Mesendoderm (in vitro differentiated cells): ENCODE measurements around the gene MED16.
A peak's percentile ranks its signal among the peaks of the same experiment; 100 is the strongest.
"Not testable (repeated sequence)": the region's sequence is repeated elsewhere in the genome, so short reads cannot be mapped to it uniquely, and the experiment has no call there.

Source experiments
- DNase-seq: peaks from one replicate; pipeline ENCODE4 v3.0.0; 2013
- H2AK5ac ChIP-seq: 2 replicates; pipeline ENCODE4 v1.6.1; 2013; ENCODE audit warnings: low read length, inconsistent platforms
- H2BK120ac ChIP-seq: 2 replicates; pipeline ENCODE4 v1.6.1; 2013; ENCODE audit warnings: low read depth, mild to moderate bottlenecking, low read length, moderate library complexity, mixed read lengths
- H2BK15ac ChIP-seq: replicated peaks from 2 replicates; pipeline ENCODE4 v1.6.1; 2013; ENCODE audit warnings: low read depth, mild to moderate bottlenecking, moderate library complexity
- H2BK5ac ChIP-seq: 2 replicates; pipeline ENCODE4 v1.6.1; 2013; ENCODE audit warnings: low read length, inconsistent platforms
- H3K18ac ChIP-seq: 2 replicates; pipeline ENCODE4 v1.6.1; 2013; ENCODE audit warnings: mild to moderate bottlenecking, low read length, mixed read lengths
- H3K23ac ChIP-seq: one replicate; pipeline ENCODE4 v1.6.1; 2013; ENCODE audit warnings: low read length
- H3K27ac ChIP-seq: 2 replicates; pipeline ENCODE4 v1.5.1; 2013; ENCODE audit warnings: low read depth, mild to moderate bottlenecking, inconsistent platforms, low read length, moderate library complexity
- H3K27me3 ChIP-seq: 2 replicates; pipeline ENCODE4 v1.6.1; 2013; ENCODE audit warnings: low read length, control low read depth, mild to moderate bottlenecking, inconsistent platforms; ENCODE audit not compliant: insufficient read depth, poor library complexity
- H3K36me3 ChIP-seq: 2 replicates; pipeline ENCODE4 v1.6.1; 2013; ENCODE audit warnings: low read length, inconsistent platforms; ENCODE audit not compliant: control insufficient read depth, insufficient read depth
- H3K4ac ChIP-seq: one replicate; pipeline ENCODE4 v1.6.1; 2013; ENCODE audit warnings: low read depth, mild to moderate bottlenecking, low read length, moderate library complexity
- H3K4me1 ChIP-seq: 2 replicates; pipeline ENCODE4 v1.6.1; 2013; ENCODE audit warnings: low read depth, low read length, inconsistent platforms; ENCODE audit not compliant: control insufficient read depth
- H3K4me2 ChIP-seq: 2 replicates; pipeline ENCODE4 v1.6.1; 2013; ENCODE audit warnings: low read length
- H3K4me3 ChIP-seq: 2 replicates; pipeline ENCODE4 v1.5.1; 2013; ENCODE audit warnings: mild to moderate bottlenecking, low read length
- H3K56ac ChIP-seq: one replicate; pipeline ENCODE4 v1.6.1; 2013; ENCODE audit warnings: low read length
- H3K79me1 ChIP-seq: 2 replicates; pipeline ENCODE4 v1.6.1; 2013; ENCODE audit warnings: low read length, inconsistent platforms
- H3K79me2 ChIP-seq: 2 replicates; pipeline ENCODE4 v1.6.1; 2013; ENCODE audit warnings: mild to moderate bottlenecking, low read length; ENCODE audit not compliant: control insufficient read depth, insufficient read depth
- H3K9ac ChIP-seq: 2 replicates; pipeline ENCODE4 v1.6.1; 2013; ENCODE audit warnings: low read length, inconsistent platforms
- H4K5ac ChIP-seq: one replicate; pipeline ENCODE4 v1.6.1; 2013; ENCODE audit warnings: low read length
- H4K8ac ChIP-seq: one replicate; pipeline ENCODE4 v1.6.1; 2013; ENCODE audit warnings: low read depth, mild to moderate bottlenecking, control low read depth, low read length, moderate library complexity
- WGBS: extraction: QIAGEN DNeasy Blood & Tissue Kit; methylation state at CpG from one replicate; pipeline ENCODE4 v1.1.7; 2013; ENCODE audit warnings: low lambda C conversion rate, missing lambda C conversion rate; ENCODE audit not compliant: insufficient coverage; ENCODE audit errors: extremely low coverage; 5-methylcytosine and 5-hydroxymethylcytosine counted together

The MED16 gene

DNA sequence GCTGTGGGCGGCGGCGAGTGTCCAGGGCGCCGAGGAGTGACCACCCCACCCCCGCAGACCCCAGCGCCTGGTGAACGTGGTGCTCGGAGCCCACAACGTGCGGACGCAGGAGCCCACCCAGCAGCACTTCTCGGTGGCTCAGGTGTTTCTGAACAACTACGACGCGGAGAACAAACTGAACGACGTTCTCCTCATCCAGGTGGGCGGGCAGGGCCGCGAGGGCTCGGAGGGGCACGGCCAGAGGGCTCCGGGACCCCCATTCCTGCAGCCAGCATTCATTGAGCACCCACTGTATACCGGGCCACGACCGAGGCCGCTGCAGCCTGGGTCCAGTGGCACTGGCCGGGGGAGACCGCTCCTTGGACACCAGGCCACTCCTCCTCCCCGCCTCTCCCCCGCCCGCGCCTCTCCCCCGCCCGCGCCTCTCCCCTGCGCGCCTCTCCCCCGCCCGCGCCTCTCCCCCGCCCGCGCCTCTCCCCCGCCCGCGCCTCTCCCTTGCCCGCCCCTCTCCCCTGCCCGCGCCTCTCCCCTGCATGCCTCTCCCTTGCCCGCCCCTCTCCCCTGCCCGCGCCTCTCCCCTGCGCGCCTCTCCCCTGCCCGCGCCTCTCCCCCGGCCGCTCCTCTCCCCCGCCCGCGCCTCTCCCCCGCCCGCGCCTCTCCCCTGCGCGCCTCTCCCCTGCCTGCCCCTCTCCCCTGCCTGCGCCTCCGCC, 49.0 kb downstream of the MED16 start:
- H2BK5ac ChIP-seq = no peak overlapping the region
- H3K56ac ChIP-seq = no peak overlapping the region
- no peak overlapping the region for H4K8ac ChIP-seq
- H3K36me3 ChIP-seq = no peaks in the 10 kb centered on the region
- H2AK5ac ChIP-seq = no peak overlapping the region
- H3K79me1 ChIP-seq = no peaks in the 10 kb centered on the region
- no peak overlapping the region for H2BK120ac ChIP-seq
- no peak overlapping the region for H3K27ac ChIP-seq
- no peak for DNase-seq
- no peak overlapping the region for H4K5ac ChIP-seq
- no CpG with 5 or more reads among the region's 70 CpGs for WGBS
- no peak overlapping the region for H3K4me3 ChIP-seq
- H3K79me2 ChIP-seq = no peaks in the 10 kb centered on the region
- peaks cover 9% of the 10 kb centered on the region for H3K27me3 ChIP-seq
- no peak overlapping the region for H3K9ac ChIP-seq
- H3K18ac ChIP-seq = no peak overlapping the region
- H3K4ac ChIP-seq = no peak overlapping the region
- no peaks in the 10 kb centered on the region for H3K4me1 ChIP-seq
- no peak overlapping the region for H2BK15ac ChIP-seq
- no peak overlapping the region for H3K23ac ChIP-seq
- H3K4me2 ChIP-seq = no peak overlapping the region

DNA sequence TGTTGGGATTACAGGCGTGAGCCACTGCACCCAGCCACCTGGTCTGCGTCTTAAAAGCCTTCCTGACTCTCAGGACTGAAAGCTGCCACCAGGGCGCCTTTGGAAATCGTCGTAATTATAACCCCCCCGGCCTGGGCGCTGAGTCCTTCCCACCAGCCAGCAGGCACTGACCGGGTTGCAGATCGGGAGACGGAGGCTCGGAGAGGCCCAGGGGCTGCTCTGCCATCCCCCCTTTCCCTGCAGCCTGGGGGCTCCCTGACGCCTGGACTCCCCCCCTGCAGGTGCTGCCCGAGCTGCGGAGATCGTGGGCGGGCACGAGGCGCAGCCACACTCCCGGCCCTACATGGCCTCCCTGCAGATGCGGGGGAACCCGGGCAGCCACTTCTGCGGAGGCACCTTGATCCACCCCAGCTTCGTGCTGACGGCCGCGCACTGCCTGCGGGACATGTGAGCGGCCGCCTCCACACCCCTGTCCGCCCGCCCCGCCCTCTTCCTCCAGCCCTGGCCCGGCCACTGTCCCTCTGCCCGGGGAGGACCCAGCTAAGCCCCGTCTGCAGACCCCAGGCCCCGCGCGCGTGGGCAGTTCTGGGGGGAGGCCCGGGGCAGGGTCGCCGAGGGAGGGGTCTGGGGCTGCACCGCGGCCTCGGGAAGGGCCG, 49.7 kb downstream of the MED16 start:
- Histone ChIP-seq H3K4me2 (no peak overlapping the region), H2BK5ac (no peak overlapping the region), H2AK5ac (no peak overlapping the region), H3K4ac (no peak overlapping the region), H4K8ac (no peak overlapping the region), H3K56ac (no peak overlapping the region), H3K18ac (no peak overlapping the region), H3K36me3 (no peaks in the 10 kb centered on the region), H2BK120ac (no peak overlapping the region), H4K5ac (no peak overlapping the region), H3K79me1 (no peaks in the 10 kb centered on the region), H3K23ac (no peak overlapping the region), H3K27ac (no peak overlapping the region), H3K27me3 (peaks cover 9% of the 10 kb centered on the region), H3K4me1 (no peaks in the 10 kb centered on the region), H3K9ac (no peak overlapping the region), H3K79me2 (no peaks in the 10 kb centered on the region), H3K4me3 (no peak overlapping the region), H2BK15ac (no peak overlapping the region)
- no CpG with 5 or more reads among the region's 46 CpGs for WGBS
- DNase-seq = peak; percentile 51

DNA sequence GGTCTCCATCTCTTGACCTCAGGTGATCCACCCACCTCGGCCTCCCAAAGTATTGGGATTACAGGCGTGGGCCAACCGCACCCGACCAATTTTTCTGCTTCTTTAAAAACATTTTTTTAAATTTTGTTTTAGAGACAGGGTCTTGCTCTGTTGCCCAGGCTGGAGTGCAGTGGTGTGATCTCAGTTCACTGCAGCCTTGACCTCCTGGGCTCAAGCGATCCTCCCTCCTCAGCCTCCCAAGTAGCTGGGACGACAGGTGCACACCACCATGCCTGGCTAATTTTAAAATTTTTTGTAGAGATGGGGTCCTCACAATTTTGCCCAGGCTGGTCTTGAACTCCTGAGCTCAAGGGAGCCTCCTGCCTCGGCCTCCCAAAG, 50.2 kb downstream of the MED16 start:
- not testable (repeated sequence) for H4K5ac ChIP-seq, H3K27ac ChIP-seq, H3K4me2 ChIP-seq, H2BK5ac ChIP-seq, H3K79me1 ChIP-seq, H3K4me1 ChIP-seq, H2BK15ac ChIP-seq, H2BK120ac ChIP-seq, H3K23ac ChIP-seq, DNase-seq, H3K56ac ChIP-seq, H3K79me2 ChIP-seq, H3K9ac ChIP-seq, H3K36me3 ChIP-seq, H3K18ac ChIP-seq, H3K4me3 ChIP-seq, H4K8ac ChIP-seq, H3K4ac ChIP-seq, H3K27me3 ChIP-seq, H2AK5ac ChIP-seq
- WGBS = no CpG with 5 or more reads among the region's 7 CpGs

DNA sequence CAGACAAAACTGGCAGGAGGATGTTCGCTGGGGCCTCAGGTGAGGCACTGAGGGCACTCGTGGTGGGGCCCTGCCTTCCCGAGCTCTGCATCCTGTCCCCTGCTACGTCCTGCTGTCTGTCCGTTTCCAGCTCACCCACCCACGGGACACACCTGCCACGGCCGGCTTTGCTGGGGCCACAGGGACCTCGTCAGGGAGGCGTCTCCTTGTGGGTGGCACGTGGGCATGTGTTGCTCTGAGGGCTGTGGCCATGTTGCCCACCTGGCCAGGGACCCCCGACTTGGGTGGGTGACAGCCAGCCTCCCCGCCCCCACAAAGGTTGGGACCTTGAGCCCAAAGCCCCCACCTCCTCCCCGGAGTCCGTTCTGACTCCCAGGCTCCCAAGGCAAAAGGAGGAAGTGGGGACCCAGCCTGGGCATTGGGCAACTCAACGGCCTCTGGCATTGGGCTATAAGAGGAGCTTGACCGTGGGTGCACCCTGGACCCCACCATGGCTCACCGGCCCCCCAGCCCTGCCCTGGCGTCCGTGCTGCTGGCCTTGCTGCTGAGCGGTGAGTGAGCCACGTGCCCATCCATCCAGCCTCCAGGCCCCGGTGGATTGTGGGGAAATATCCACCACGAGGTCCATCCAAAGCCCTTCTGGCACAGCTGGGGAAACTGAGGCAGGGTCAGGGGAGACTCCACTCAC, 52.3 kb downstream of the MED16 start, which contains the start of gene PRTN3:
TSS of gene PRTN3 (plus strand) at position 481 of the 688 bp plus-strand sequence. CDS start at position 491, 10 bp downstream.
- H2BK120ac ChIP-seq = no peak within 1 kb of the TSS
- no peak within 1 kb of the TSS for H3K9ac ChIP-seq
- H3K36me3 ChIP-seq = no peaks in the 10 kb centered on the region
- no peak within 1 kb of the TSS for H3K27ac ChIP-seq
- no peak within 1 kb of the TSS for H3K4me2 ChIP-seq
- H4K8ac ChIP-seq = no peak within 1 kb of the TSS
- DNase-seq = no peak
- H3K23ac ChIP-seq = no peak within 1 kb of the TSS
- H3K79me2 ChIP-seq = no peaks in the 10 kb centered on the region
- peaks cover 9% of the 10 kb centered on the region for H3K27me3 ChIP-seq
- no peaks in the 10 kb centered on the region for H3K79me1 ChIP-seq
- H3K4ac ChIP-seq = no peak within 1 kb of the TSS
- no peak within 1 kb of the TSS for H2BK15ac ChIP-seq
- H3K56ac ChIP-seq = no peak within 1 kb of the TSS
- WGBS = no CpG with 5 or more reads among the region's 24 CpGs
- H2AK5ac ChIP-seq = no peak within 1 kb of the TSS
- no peak within 1 kb of the TSS for H3K18ac ChIP-seq
- H4K5ac ChIP-seq = no peak within 1 kb of the TSS
- no peak within 1 kb of the TSS for H2BK5ac ChIP-seq
- no peak within 1 kb of the TSS for H3K4me3 ChIP-seq
- no peaks in the 10 kb centered on the region for H3K4me1 ChIP-seq

DNA sequence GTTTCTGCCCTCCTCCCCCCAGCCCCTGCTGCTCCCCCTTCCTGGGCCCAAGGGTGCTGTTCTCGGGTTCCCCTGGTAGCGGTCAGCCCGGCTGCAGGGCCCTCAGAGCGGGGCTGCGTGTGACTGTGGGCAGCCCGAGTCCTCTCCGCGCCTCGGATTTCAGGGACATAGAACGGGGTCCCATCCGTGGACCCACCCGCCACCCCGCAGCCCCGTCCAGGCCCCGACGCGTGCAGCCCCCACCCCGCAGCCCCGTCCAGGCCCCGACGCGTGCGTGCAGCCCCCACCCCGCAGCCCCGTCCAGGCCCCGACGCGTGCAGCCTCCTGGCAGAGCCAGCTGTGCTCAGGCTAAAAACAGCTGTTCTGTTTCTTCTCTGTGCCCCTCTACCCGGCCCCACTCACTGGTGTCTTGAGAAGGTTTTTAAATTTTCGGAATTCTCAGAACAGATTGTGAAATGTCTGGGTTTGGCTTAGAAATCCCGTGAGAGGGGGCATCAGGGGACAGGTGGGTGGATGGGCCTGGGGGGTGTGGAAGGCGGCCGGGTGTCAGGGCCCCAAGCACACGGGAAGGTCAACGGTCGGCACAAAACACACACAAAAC, 57.7 kb downstream of the MED16 start:
- H2AK5ac ChIP-seq = no peak overlapping the region
- H3K18ac ChIP-seq = no peak overlapping the region
- H3K23ac ChIP-seq = no peak overlapping the region
- no peak overlapping the region for H2BK120ac ChIP-seq
- DNase-seq = no peak
- H3K4me3 ChIP-seq = no peak overlapping the region
- H3K79me2 ChIP-seq = no peaks in the 10 kb centered on the region
- no peak overlapping the region for H2BK5ac ChIP-seq
- H3K79me1 ChIP-seq = no peaks in the 10 kb centered on the region
- H3K27me3 ChIP-seq = no peaks in the 10 kb centered on the region
- WGBS = no CpG with 5 or more reads among the region's 36 CpGs
- H3K36me3 ChIP-seq = no peaks in the 10 kb centered on the region
- H4K5ac ChIP-seq = no peak overlapping the region
- no peak overlapping the region for H3K4me2 ChIP-seq
- no peak overlapping the region for H2BK15ac ChIP-seq
- no peak overlapping the region for H3K27ac ChIP-seq
- H3K9ac ChIP-seq = no peak overlapping the region
- H3K4me1 ChIP-seq = no peaks in the 10 kb centered on the region
- H4K8ac ChIP-seq = no peak overlapping the region
- no peak overlapping the region for H3K56ac ChIP-seq
- no peak overlapping the region for H3K4ac ChIP-seq
